PC-3 (cell line): ENCODE data around the gene LENG1.

Source experiments
- CTCF ChIP-seq: fragments of 300-600 bp; sonication (generic); conservative IDR thresholded peaks from 2 replicates; pipeline ENCODE4 v1.5.1; 2017; ENCODE audit warnings: antibody characterized with exemption, low read depth, mild to moderate bottlenecking, low read length
- EZH2 ChIP-seq: fragments of 300-600 bp; sonication (generic); IDR thresholded peaks from one replicate; pipeline ENCODE4 v1.6.1; 2017; ENCODE audit warnings: antibody characterized with exemption, mild to moderate bottlenecking, low read length; ENCODE audit not compliant: unreplicated experiment
- EZH2phosphoT487 ChIP-seq: fragments of 300-600 bp; sonication (generic); IDR thresholded peaks from 2 replicates; pipeline ENCODE4 v1.6.1; 2018; ENCODE audit warnings: mild to moderate bottlenecking, antibody characterized with exemption, low read length, borderline replicate concordance

DNA sequence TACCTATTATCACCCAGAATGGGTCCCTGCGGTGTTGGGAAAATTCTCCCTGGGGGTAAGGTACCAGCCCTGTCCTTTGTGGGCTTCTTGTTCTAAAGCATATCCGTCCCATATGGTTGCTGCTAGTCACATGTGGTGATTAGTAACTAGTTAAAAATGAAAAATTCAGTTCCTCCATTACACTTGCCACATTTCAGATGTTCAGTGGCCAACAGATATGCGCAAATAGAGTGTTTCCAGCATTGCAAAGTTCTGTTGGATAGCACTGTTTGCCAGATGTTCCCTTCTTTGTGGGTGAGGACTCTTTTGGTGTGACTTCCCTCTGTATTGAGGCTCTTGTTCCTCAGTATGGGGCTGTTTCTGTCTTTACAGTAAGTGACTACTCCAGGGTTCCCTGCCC, 18.2 kb downstream of the LENG1 start:
- TF ChIP-seq EZH2 = no peak
- no peak for TF ChIP-seq CTCF
- no peak for TF ChIP-seq EZH2phosphoT487
